K562 (cell line): Measurements from ENCODE around the gene BCR. TPM values are rescaled to one million over a fixed set of nuclear protein-coding genes. Genes with fewer than 3 reads are reported as not detected.

Experiments used
- ATAC-seq: fragments of 200-7000 bp; cut with Tn5 transposase; 3 replicates; pipeline ENCODE4 v1.9.1; 2020; ENCODE audit warnings: moderate library complexity
- BruUV-seq: library from RNA; stranded (reverse); fragments of 400-500 nt; replicated peaks from 2 replicates; lab custom pipeline; 2021; lab: Mats Ljungman, UMichigan
- CTCF ChIA-PET: fragments of 300-600 bp; formaldehyde crosslinking; extraction: SDS; loops from one replicate; lab custom pipeline; 2021; ENCODE audit warnings: low intra/inter-chr PET ratio; lab: Yijun Ruan, JAX
- POLR2A ChIA-PET: fragments of 300-600, 350-650 bp; sonication (Branson Sonifier 250); formaldehyde crosslinking; extraction: SDS; loops from one replicate; lab custom pipeline; 2021; ENCODE audit warnings: antibody characterized with exemption, inconsistent platforms; lab: Yijun Ruan, JAX
- DNase-seq, 4 experiments: peaks; one replicate each; pipeline versions ENCODE4 v3.0.0 to v3.0.0-alpha.2; 2011 to 2018; ENCODE audit warnings: low spot score in 3 of 4, mixed read lengths in 3 of 4; ENCODE audit errors: extremely low read depth in 1 of 4
- FAIRE-seq: peaks from 2 replicates; lab custom pipeline; 2011; peaks lifted over from hg19 to GRCh38; lab: Jason Lieb, UNC
- H2AFZ ChIP-seq: 2 replicates; pipeline ENCODE4 v1.6.0; 2011; ENCODE audit warnings: low read depth, low read length, control low read depth, inconsistent platforms
- H3K27ac ChIP-seq: fragments of 200-600 bp; 3 replicates; pipeline ENCODE4 v1.8.0; 2011; ENCODE audit warnings: low read depth, mild to moderate bottlenecking, control low read depth, inconsistent platforms, low read length, moderate library complexity, mixed read lengths; ENCODE audit errors: extremely low read depth
- H3K27me3 ChIP-seq, 2 experiments: fragments of 300-600 bp in 1 of 2; 2 replicates in 1 of 2; 3 replicates in 1 of 2; pipeline versions ENCODE4 v1.6.0 to v1.8.0; 2011; ENCODE audit warnings: inconsistent platforms in 2 of 2, low read length in 2 of 2, mild to moderate bottlenecking in 1 of 2, mixed read lengths in 1 of 2, moderate library complexity in 1 of 2; ENCODE audit not compliant: control insufficient read depth in 2 of 2, insufficient read depth in 2 of 2
- H3K36me3 ChIP-seq: fragments of 300-600 bp; 3 replicates; pipeline ENCODE4 v1.8.0; 2011; ENCODE audit warnings: mild to moderate bottlenecking, low read length, inconsistent platforms; ENCODE audit not compliant: control insufficient read depth, insufficient read depth
- H3K4me1 ChIP-seq, 2 experiments: fragments of 200-600 bp in 1 of 2; replicated peaks in 1 of 2; 2 replicates in 1 of 2; 3 replicates in 1 of 2; pipeline versions ENCODE4 v1.5.1 to v1.8.0; 2011; ENCODE audit warnings: inconsistent platforms in 2 of 2, low read length in 2 of 2, mild to moderate bottlenecking in 1 of 2, mixed read lengths in 1 of 2, moderate library complexity in 1 of 2; ENCODE audit not compliant: control insufficient read depth in 2 of 2, insufficient read depth in 2 of 2
- H3K4me2 ChIP-seq: 2 replicates; pipeline ENCODE4 v1.6.1; 2011; ENCODE audit warnings: low read length, control low read depth, inconsistent platforms, mixed read lengths; ENCODE audit not compliant: insufficient read depth
- H3K4me3 ChIP-seq: fragments of 200-600 bp; sonication (generic), shearing (Covaris generic); 2 replicates; pipeline ENCODE4 v1.5.1; 2016; ENCODE audit warnings: control low read depth, inconsistent platforms
- H3K79me2 ChIP-seq: fragments of 200-600 bp; 3 replicates; pipeline ENCODE4 v1.8.0; 2011; ENCODE audit warnings: low read length, inconsistent platforms; ENCODE audit not compliant: control insufficient read depth, insufficient read depth
- H3K9ac ChIP-seq, 2 experiments: 2 replicates each; pipeline versions ENCODE4 v1.6.0 to v1.6.1; 2011; ENCODE audit warnings: low read depth in 2 of 2, low read length in 2 of 2, control low read depth in 1 of 2, inconsistent platforms in 1 of 2, mild to moderate bottlenecking in 1 of 2, mixed read lengths in 1 of 2; ENCODE audit not compliant: insufficient read depth in 1 of 2
- H3K9me1 ChIP-seq: one replicate; pipeline ENCODE4 v1.6.0; 2011; ENCODE audit warnings: inconsistent platforms, mild to moderate bottlenecking, low read length, moderate library complexity; ENCODE audit not compliant: control insufficient read depth, insufficient read depth
- H3K9me3 ChIP-seq: replicated peaks from 2 replicates; pipeline ENCODE4 v1.5.1; 2011; ENCODE audit warnings: low read depth, low read length, inconsistent platforms; ENCODE audit not compliant: control insufficient read depth, insufficient read depth
- H4K20me1 ChIP-seq: replicated peaks from 2 replicates; pipeline ENCODE4 v1.6.1; 2011; ENCODE audit warnings: low read length, inconsistent platforms, mixed read lengths; ENCODE audit not compliant: control insufficient read depth, insufficient read depth
- JUND ChIP-seq, 2 experiments: IDR thresholded peaks; 2 replicates in 1 of 2; 3 replicates in 1 of 2; pipeline ENCODE4 v1.6.1; 2011; ENCODE audit warnings: borderline replicate concordance in 2 of 2, low read depth in 2 of 2, low read length in 2 of 2, improper control_type of control experiment in 1 of 2, missing biosample characterization in 1 of 2, missing genetic modification characterization in 1 of 2, missing genetic modification reagents in 1 of 2
- WGBS: fragments of 100-300 bp; shearing (Covaris generic); methylation state at CpG from one replicate; pipeline ENCODE4 v1.1.6; 2016; ENCODE audit warnings: low coverage, mixed read lengths; ENCODE audit not compliant: insufficient coverage; ENCODE audit errors: missing lambda C conversion rate; 5-methylcytosine and 5-hydroxymethylcytosine counted together
- in situ Hi-C: fragments of 300-500 bp; cut with MboI; formaldehyde crosslinking; loops from 4 replicates; pipeline ENCODE4 v1.15.0; 2018; ENCODE audit warnings: inconsistent platforms, mixed read lengths
- intact Hi-C: fragments of 100-400 bp; cut with micrococcal nuclease; formaldehyde crosslinking; loops from 2 replicates; pipeline ENCODE4 v1.14.2; 2022
- polyA plus RNA-seq, 8 experiments: library from polyadenylated mRNA; depleted of rRNA in 4 of 8; stranded (reverse) in 5 of 8; unstranded in 3 of 8; fragments of >200 nt; fragmentation: Nextera tagmentation in 2 of 8; fragmentation: Illumina TruSeq in 1 of 8; extraction: Ambion mirVana in 2 of 8; extraction: Trizol in 1 of 8; gene quantifications; 2 replicates each; pipeline versions ENCODE4 v1.2.1 to v1.2.3, GENCODE V29; 2011 to 2014; ENCODE audit warnings: inconsistent platforms in 1 of 8, missing spikeins in 1 of 8
- total RNA-seq, 7 experiments: library from RNA; depleted of rRNA in 6 of 7; stranded (reverse); fragments of >200 nt in 6 of 7; fragmentation: Illumina TruSeq in 2 of 7; extraction: Trizol in 2 of 7; gene quantifications; 2 replicates each; pipeline versions ENCODE4 v1.2.1 to v1.2.3, GENCODE V29; 2011 to 2021; ENCODE audit warnings: low replicate concordance in 1 of 7
- TF ChIP-seq, protein P1 (sequence below), 2 experiments: fragments of 450-650 bp in 1 of 2; sonication (generic) in 1 of 2; formaldehyde crosslinking in 1 of 2; IDR thresholded peaks in 1 of 2; conservative IDR thresholded peaks in 1 of 2; 2 replicates each; pipeline versions ENCODE4 v1.6.1 to v1.8.1; 2016 to 2023; ENCODE audit warnings: mild to moderate bottlenecking in 2 of 2, moderate library complexity in 2 of 2, inconsistent platforms in 1 of 2, missing genetic modification reagents in 1 of 2

BCR gene
- total and polyA plus RNA-seq, 9 of the 15 experiments (the other 6 are each of a cell fraction or from before 2014, with no cell fraction given), result 0.41 to 150 (median 45.6) TPM

DNA sequence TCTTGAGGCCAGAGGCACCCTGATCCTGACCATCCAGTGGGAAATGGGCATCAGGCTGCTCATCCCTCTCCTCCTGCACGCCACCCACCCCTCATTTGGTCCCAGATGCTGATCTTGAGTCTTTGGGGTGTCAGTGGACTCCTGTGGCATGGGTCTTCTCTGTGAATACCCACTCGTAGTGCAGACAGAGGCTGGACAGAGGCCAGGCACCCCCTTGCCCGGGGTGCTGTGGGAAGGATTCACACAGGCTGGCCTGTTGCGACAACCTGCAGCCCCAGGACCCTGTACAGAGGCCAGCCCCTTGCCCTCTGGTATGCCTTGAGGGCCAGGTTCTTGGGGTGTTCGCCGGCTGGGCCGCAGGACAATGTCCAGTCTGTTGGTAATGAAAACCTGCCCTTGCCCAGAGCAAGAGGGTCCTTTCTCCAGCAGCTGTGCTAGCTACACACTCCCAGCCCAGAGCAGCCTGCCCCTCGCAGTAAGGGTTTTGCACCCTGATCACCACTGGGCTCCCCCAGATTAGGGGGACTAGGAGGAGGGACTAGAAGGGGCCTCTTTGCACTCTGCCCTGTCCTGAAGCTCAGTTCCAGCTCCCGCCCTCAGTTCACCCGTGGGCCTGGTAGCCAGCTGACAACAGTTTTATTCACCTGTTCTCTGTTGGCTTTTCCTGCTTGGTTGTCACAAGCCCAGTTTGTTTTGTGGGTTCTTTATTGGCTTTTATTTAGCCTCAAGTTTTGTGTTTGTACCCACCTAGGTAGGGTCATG is 76.0 kb downstream of the BCR start:
- Histone ChIP-seq H4K20me1 (peaks cover 72% of the 10 kb centered on the region), H3K4me3 (no peak overlapping the region), H3K9me3 (no peaks in the 10 kb centered on the region), H3K9ac (peak overlapping the region in 1 of 2 experiments; percentile 51; a peak in 2 of 4 replicates), H3K27me3 (no peaks in the 10 kb centered on the region), H3K27ac (no peak overlapping the region), H3K4me1 (peaks cover 9 to 35% of the 10 kb centered on the region in 2 experiments), H3K79me2 (peaks cover 13% of the 10 kb centered on the region), H3K4me2 (no peak overlapping the region), H3K36me3 (peaks cover 77% of the 10 kb centered on the region), H3K9me1 (peaks cover 38% of the 10 kb centered on the region), H2AFZ (no peak overlapping the region)
- TF ChIP-seq, protein P1, sequence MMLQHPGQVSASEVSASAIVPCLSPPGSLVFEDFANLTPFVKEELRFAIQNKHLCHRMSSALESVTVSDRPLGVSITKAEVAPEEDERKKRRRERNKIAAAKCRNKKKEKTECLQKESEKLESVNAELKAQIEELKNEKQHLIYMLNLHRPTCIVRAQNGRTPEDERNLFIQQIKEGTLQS (IDR thresholded peaks at IDR 0.05), result no peak
- TF ChIP-seq, protein P1 (CRISPR knock-in tag; conservative IDR thresholded peaks at IDR 0.05), result 0 out of 2 replicates have a peak, but pooled peaks have one; percentile 49
- no peak for TF ChIP-seq JUND (IDR thresholded peaks at IDR 0.05; ENCODE audit: borderline replicate concordance, low read depth, low read length)
- no peak for TF ChIP-seq JUND (tag; IDR thresholded peaks at IDR 0.05; ENCODE audit: borderline replicate concordance, low read depth, low read length)
- ChIA-PET POLR2A (interaction anchor here (0.6 to 10.2 kb wide), 12 partner anchors 10 to 93 kb away, joined by 3 to 193 read pairs (median 7); partner anchors contain the start of gene BCR), CTCF (no interaction called here)
- BruUV-seq, result no TSS peak
- peak in 3 of 4 experiments; percentile 54 to 63 (median 57) for DNase-seq
- ATAC-seq, result no peak
- no peak for FAIRE-seq
- intact Hi-C loops, result no loop called here
- WGBS, result 84% methylated on average over 10 of the region's 10 CpGs
- in situ Hi-C loops, result no loop called here
